Sigmoid colon (tissue), 7 donors: Measurements from ENCODE around the gene KLHL21. TPM values are rescaled to one million over a fixed set of nuclear protein-coding genes. Genes with fewer than 3 reads are reported as not detected.
"Not testable (repeated sequence)": the region's sequence is repeated elsewhere in the genome, so short reads cannot be mapped to it uniquely, and the experiment has no call there.

ENCODE experiments used
- DNase-seq: peaks from one replicate; pipeline ENCODE4 v3.0.0-alpha.2; 2019
- H3K27ac ChIP-seq, 4 donors: fragments of 200-600 bp; sonication (generic); one replicate each; pipeline ENCODE4 v1.5.1; 2016 to 2019; ENCODE audit warnings: mild to moderate bottlenecking in 1 of 4
- H3K27me3 ChIP-seq, 3 donors: fragments of 200-600 bp; sonication (generic); one replicate each; pipeline ENCODE4 v1.5.1; 2019; ENCODE audit warnings: mild to moderate bottlenecking in 1 of 3
- H3K36me3 ChIP-seq, 4 donors: fragments of 200-600 bp; sonication (generic); one replicate each; pipeline ENCODE4 v1.5.1; 2016 to 2019
- H3K4me1 ChIP-seq, 4 donors: fragments of 200-600 bp; sonication (generic); one replicate each; pipeline ENCODE4 v1.5.1; 2017 to 2019
- H3K4me3 ChIP-seq, 4 donors: fragments of 200-600 bp; sonication (generic); one replicate each; pipeline ENCODE4 v1.5.1; 2017 to 2019; ENCODE audit warnings: mild to moderate bottlenecking in 2 of 4, moderate library complexity in 1 of 4
- H3K9me3 ChIP-seq, 4 donors: fragments of 200-600 bp in 3 of 4; sonication (generic) in 3 of 4; one replicate each; pipeline versions ENCODE4 v1.5.1 to v1.6.1; 2013 to 2019
- CTCF ChIP-seq, 4 experiments: fragments of 450-650 bp in 3 of 4; fragments of 200-600 bp in 1 of 4; IDR thresholded peaks; one replicate each; pipeline ENCODE4 v1.5.1; 2016 to 2019; ENCODE audit warnings: antibody characterized with exemption in 4 of 4, mild to moderate bottlenecking in 3 of 4, moderate library complexity in 2 of 4
- EP300 ChIP-seq, 4 donors: sonication (generic); formaldehyde crosslinking; IDR thresholded peaks; one replicate each; pipeline ENCODE4 v1.6.1; 2017; ENCODE audit warnings: antibody characterized with exemption in 4 of 4
- POLR2A ChIP-seq, 2 donors: fragments of 450-650 bp; IDR thresholded peaks; one replicate each; pipeline ENCODE4 v1.6.1; 2016; ENCODE audit warnings: antibody characterized with exemption in 2 of 2, mild to moderate bottlenecking in 2 of 2, moderate library complexity in 2 of 2
- POLR2AphosphoS5 ChIP-seq, 4 donors: sonication (generic); formaldehyde crosslinking; IDR thresholded peaks; one replicate each; pipeline ENCODE4 v1.6.1; 2017; ENCODE audit warnings: antibody characterized with exemption in 4 of 4
- WGBS, 2 donors: extraction: QIAGEN DNeasy Blood & Tissue Kit; methylation state at CpG; one replicate each; pipeline ENCODE4 v1.1.7; 2013; 5-methylcytosine and 5-hydroxymethylcytosine counted together
- intact Hi-C: fragments of 100-400 bp; cut with DNase I; formaldehyde crosslinking; loops from one replicate; pipeline ENCODE4 v1.15.1; 2023
- polyA plus RNA-seq, 3 donors: library from polyadenylated mRNA; stranded (reverse); fragments of 200-250 nt; gene quantifications; one replicate each; pipeline ENCODE4 v1.2.3, GENCODE V29; 2013
- total RNA-seq, 4 donors: library from RNA; depleted of rRNA; stranded (reverse); fragments of >200 nt; gene quantifications; one replicate each; pipeline ENCODE4 v1.1.0, GENCODE V29; 2016
- donor health status: healthy with polysubstance abuse.
- donor health status: Bipolar disorder and iron deficiency.
- donor health status: healthy.

The KLHL21 gene
- total and polyA plus RNA-seq, 7 donors = 4.8 to 83.6 (median 54.0) TPM

GRCh38 chr1:6572653-6573383 lies 29.9 kb downstream of the KLHL21 start:
- Histone ChIP-seq H3K4me3 (no peak overlapping the region), H3K4me1 (no peaks in the 10 kb centered on the region), H3K36me3 (no peaks in the 10 kb centered on the region), H3K27ac (no peak overlapping the region), H3K9me3 (no peaks in the 10 kb centered on the region), H3K27me3 (no peaks in the 10 kb centered on the region)
- TF ChIP-seq EP300 (IDR thresholded peaks at IDR 0.05) (no peak), CTCF (IDR thresholded peaks at IDR 0.05) (no peak), POLR2AphosphoS5 (IDR thresholded peaks at IDR 0.05) (no peak), POLR2A (IDR thresholded peaks at IDR 0.05) (no peak)
- no peak for DNase-seq
- intact Hi-C loops = no loop called here
- 70 to 82% methylated on average over 12 of the region's 12 CpGs for WGBS, 2 donors

- 78% methylated on average over 5 of the region's 5 CpGs for WGBS, 2 donors
- Histone ChIP-seq H3K4me1 (no peaks in the 10 kb centered on the region), H3K9me3 (no peaks in the 10 kb centered on the region), H3K4me3 (no peak overlapping the region), H3K27me3 (no peaks in the 10 kb centered on the region), H3K27ac (no peak overlapping the region), H3K36me3 (no peaks in the 10 kb centered on the region)
- TF ChIP-seq POLR2A (IDR thresholded peaks at IDR 0.05) (no peak), POLR2AphosphoS5 (IDR thresholded peaks at IDR 0.05) (no peak), CTCF (IDR thresholded peaks at IDR 0.05) (no peak), EP300 (IDR thresholded peaks at IDR 0.05) (no peak)
- DNase-seq = no peak
- intact Hi-C loops = no loop called here
These were observed 31.7 kb downstream of the KLHL21 start for GRCh38 chr1:6570987-6571386.

- 71 to 72% methylated on average over 3 of the region's 3 CpGs for WGBS, 2 donors
- TF ChIP-seq POLR2A (IDR thresholded peaks at IDR 0.05) = no peak
- no peak for TF ChIP-seq CTCF (IDR thresholded peaks at IDR 0.05)
- no peak for TF ChIP-seq POLR2AphosphoS5 (IDR thresholded peaks at IDR 0.05)
- TF ChIP-seq EP300 (IDR thresholded peaks at IDR 0.05) = no peak
These were observed 32.6 kb downstream of the KLHL21 start for GRCh38 chr1:6570100-6570499.

GRCh38 chr1:6569033-6569432 lies 33.6 kb downstream of the KLHL21 start:
- TF ChIP-seq POLR2AphosphoS5 (IDR thresholded peaks at IDR 0.05) = no peak
- no peak for TF ChIP-seq CTCF (IDR thresholded peaks at IDR 0.05)
- no peak for TF ChIP-seq EP300 (IDR thresholded peaks at IDR 0.05)
- TF ChIP-seq POLR2A (IDR thresholded peaks at IDR 0.05) = no peak
- Histone ChIP-seq H3K27me3 (no peaks in the 10 kb centered on the region), H3K27ac (no peak overlapping the region), H3K36me3 (no peaks in the 10 kb centered on the region), H3K4me1 (no peaks in the 10 kb centered on the region), H3K9me3 (no peaks in the 10 kb centered on the region), H3K4me3 (no peak overlapping the region)
- WGBS, 2 donors = 94% methylated on average over 11 of the region's 11 CpGs
- intact Hi-C loops = no loop called here
- no peak for DNase-seq

More at GRCh38 chr1:6570100-6570499, 32.6 kb downstream of the KLHL21 start:
- intact Hi-C loops = no loop called here
- H3K9me3 ChIP-seq = no peaks in the 10 kb centered on the region
- DNase-seq = no peak
- H3K27me3 ChIP-seq = no peaks in the 10 kb centered on the region
- no peaks in the 10 kb centered on the region for H3K4me1 ChIP-seq
- H3K36me3 ChIP-seq = no peaks in the 10 kb centered on the region
- no peak overlapping the region for H3K27ac ChIP-seq
- no peak overlapping the region for H3K4me3 ChIP-seq

GRCh38 chr1:6560267-6560666 lies 42.4 kb downstream of the KLHL21 start:
- no peaks in the 10 kb centered on the region for H3K9me3 ChIP-seq
- intact Hi-C loops = no loop called here
- no peaks in the 10 kb centered on the region for H3K27me3 ChIP-seq
- H3K27ac ChIP-seq = no peak overlapping the region
- no peak overlapping the region for H3K4me3 ChIP-seq
- no peak for DNase-seq
- H3K36me3 ChIP-seq = no peaks in the 10 kb centered on the region
- 61 to 67% methylated on average over 9 of the region's 9 CpGs for WGBS, 2 donors
- TF ChIP-seq POLR2AphosphoS5 (IDR thresholded peaks at IDR 0.05) (no peak), CTCF (IDR thresholded peaks at IDR 0.05) (no peak), POLR2A (IDR thresholded peaks at IDR 0.05) (no peak), EP300 (IDR thresholded peaks at IDR 0.05) (no peak)
- peaks cover 0 to 3% (median 2%) of the 10 kb centered on the region in 4 donors for H3K4me1 ChIP-seq

- not testable (repeated sequence) for H3K27ac ChIP-seq, H3K36me3 ChIP-seq, H3K27me3 ChIP-seq, H3K4me3 ChIP-seq, H3K9me3 ChIP-seq, DNase-seq
- 79 to 90% methylated on average over 11 of the region's 11 CpGs for WGBS, 2 donors
- H3K4me1 ChIP-seq = peaks cover 0 to 11% (median 10%) of the 10 kb centered on the region in 4 donors
- intact Hi-C loops = loop anchor here (5.0 kb wide), 1 partner anchor 38 kb away; no protein-coding TSS in a partner anchor
These were observed 43.5 kb downstream of the KLHL21 start for GRCh38 chr1:6559161-6559560.
